Memory B cell (primary cell): ENCODE data around the gene NEK10.

ENCODE experiments used
- ATAC-seq: fragments of 150-1000 bp; cut with Tn5 transposase; 2 replicates; pipeline ENCODE4 v1.10.0; 2021; ENCODE audit warnings: low read depth, mild to moderate bottlenecking, moderate library complexity
- DNase-seq, 2 donors: peaks; one replicate each; pipeline ENCODE4 v3.0.0; 2022; ENCODE audit warnings: low spot score in 2 of 2
- H3K27ac Mint-ChIP-seq: one replicate; pipeline ENCODE4 v1.8.0; 2022; ENCODE audit warnings: mild to moderate bottlenecking, moderate library complexity, mixed read lengths
- H3K27me3 Mint-ChIP-seq: one replicate; pipeline ENCODE4 v1.8.0; 2022; ENCODE audit warnings: mixed read lengths
- H3K36me3 Mint-ChIP-seq: one replicate; pipeline ENCODE4 v1.8.0; 2022; ENCODE audit warnings: mild to moderate bottlenecking, mixed read lengths
- H3K4me1 Mint-ChIP-seq: one replicate; pipeline ENCODE4 v1.8.0; 2022; ENCODE audit warnings: mixed read lengths
- H3K4me3 Mint-ChIP-seq: one replicate; pipeline ENCODE4 v1.8.0; 2022; ENCODE audit warnings: mild to moderate bottlenecking, moderate library complexity, mixed read lengths
- H3K9me3 Mint-ChIP-seq: one replicate; pipeline ENCODE4 v1.8.0; 2022; ENCODE audit warnings: mixed read lengths

The NEK10 gene

DNA sequence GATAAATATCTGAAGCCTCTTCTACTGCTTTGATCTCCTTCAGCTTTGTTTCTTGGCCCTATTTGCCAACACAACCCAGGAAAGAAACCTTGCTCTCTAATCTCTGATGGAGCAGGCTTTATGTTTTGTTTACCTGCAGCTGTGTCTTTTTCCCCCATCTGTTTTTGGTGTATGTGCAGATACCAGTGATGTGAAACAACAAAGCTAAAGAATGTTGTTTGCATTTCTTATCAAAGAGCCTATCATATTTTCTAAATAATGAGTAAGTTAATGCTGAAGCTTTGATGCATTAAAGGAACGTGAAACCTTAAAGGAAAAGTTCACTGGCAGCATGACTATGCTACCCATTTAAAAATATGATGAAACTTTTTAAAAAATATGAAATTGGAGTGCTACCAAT lies 238.4 kb downstream of the NEK10 start:
- Mint-ChIP-seq H3K36me3 (no peaks in the 10 kb centered on the region), H3K27me3 (peaks cover under 1% of the 10 kb centered on the region), H3K27ac (no peak overlapping the region), H3K4me3 (no peak overlapping the region), H3K9me3 (no peaks in the 10 kb centered on the region), H3K4me1 (no peaks in the 10 kb centered on the region)
- ATAC-seq (no peak), DNase-seq (no peak)

DNA sequence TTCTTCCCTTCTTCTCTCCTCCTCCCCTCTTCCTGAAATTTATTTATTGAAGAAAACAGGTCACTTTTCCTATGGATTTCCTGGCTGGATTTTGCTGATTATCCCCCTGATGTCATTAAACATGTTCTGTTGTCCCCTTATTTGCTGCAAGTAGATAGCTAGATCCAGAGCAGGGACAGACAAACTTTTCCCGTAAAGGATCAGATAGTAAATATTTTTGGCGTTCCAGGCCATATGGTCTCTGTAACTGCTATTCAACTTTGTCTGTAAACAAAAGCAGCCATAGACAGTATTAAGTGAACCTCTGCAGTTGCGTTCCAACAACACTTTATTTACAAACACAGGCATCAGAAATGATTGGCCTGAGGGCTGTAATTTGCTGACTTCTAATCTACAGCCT lies 241.3 kb downstream of the NEK10 start:
- ATAC-seq (no peak), DNase-seq (no peak)
- H3K9me3 Mint-ChIP-seq, result no peaks in the 10 kb centered on the region
- H3K4me1 Mint-ChIP-seq, result no peaks in the 10 kb centered on the region
- no peak overlapping the region for H3K27ac Mint-ChIP-seq
- H3K4me3 Mint-ChIP-seq, result no peak overlapping the region
- peaks cover 1% of the 10 kb centered on the region for H3K27me3 Mint-ChIP-seq
- H3K36me3 Mint-ChIP-seq, result no peaks in the 10 kb centered on the region

- Mint-ChIP-seq H3K4me1 (no peaks in the 10 kb centered on the region), H3K36me3 (no peaks in the 10 kb centered on the region), H3K4me3 (no peak overlapping the region), H3K9me3 (no peaks in the 10 kb centered on the region), H3K27me3 (peaks cover 1% of the 10 kb centered on the region), H3K27ac (no peak overlapping the region)
- no peak for ATAC-seq
- no peak for DNase-seq
Measured at GRCh38 chr3:27127195-27127594, 242.0 kb downstream of the NEK10 start.

DNA sequence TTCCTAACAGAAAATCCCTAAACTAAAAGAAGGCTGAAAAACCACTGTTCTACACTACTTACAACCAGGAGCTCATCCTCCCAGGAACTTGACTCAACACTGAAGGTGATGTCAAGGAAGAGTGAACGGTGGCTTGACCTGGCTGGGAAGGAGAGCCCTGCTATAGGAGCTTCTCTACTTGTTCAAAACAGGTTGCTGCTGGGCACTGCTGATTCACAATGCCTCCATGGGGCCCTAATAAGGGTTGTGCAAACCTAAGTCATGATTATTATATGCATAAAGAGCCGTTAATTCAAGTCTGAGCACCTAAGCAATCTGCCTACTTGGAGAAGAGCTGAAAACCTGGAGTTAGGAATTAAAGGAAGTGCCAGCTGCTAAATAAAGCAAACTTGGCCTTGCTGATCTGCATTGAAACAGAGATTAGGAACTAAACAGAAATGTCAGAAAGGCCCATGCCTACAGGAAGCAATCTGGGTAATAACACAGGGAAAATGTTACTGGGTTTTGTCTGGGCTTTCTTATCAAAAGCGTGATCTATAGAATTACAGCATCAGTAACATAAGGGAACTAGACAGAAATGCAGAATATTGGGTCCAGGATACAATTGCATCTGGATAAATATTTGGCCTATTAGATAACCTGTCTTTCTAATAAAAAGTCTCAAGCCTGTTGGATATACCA lies 243.2 kb downstream of the NEK10 start:
- no peaks in the 10 kb centered on the region for H3K36me3 Mint-ChIP-seq
- DNase-seq (no peak), ATAC-seq (no peak)
- no peaks in the 10 kb centered on the region for H3K9me3 Mint-ChIP-seq
- no peak overlapping the region for H3K27ac Mint-ChIP-seq
- H3K4me1 Mint-ChIP-seq, result no peaks in the 10 kb centered on the region
- H3K4me3 Mint-ChIP-seq, result no peak overlapping the region
- peaks cover 1% of the 10 kb centered on the region for H3K27me3 Mint-ChIP-seq

- Mint-ChIP-seq H3K36me3 (no peaks in the 10 kb centered on the region), H3K4me1 (no peaks in the 10 kb centered on the region), H3K27me3 (peaks cover 1% of the 10 kb centered on the region), H3K9me3 (no peaks in the 10 kb centered on the region), H3K27ac (no peak overlapping the region), H3K4me3 (no peak overlapping the region)
- ATAC-seq (no peak), DNase-seq (no peak)
Measured at GRCh38 chr3:27119639-27120038, 249.5 kb downstream of the NEK10 start.

DNA sequence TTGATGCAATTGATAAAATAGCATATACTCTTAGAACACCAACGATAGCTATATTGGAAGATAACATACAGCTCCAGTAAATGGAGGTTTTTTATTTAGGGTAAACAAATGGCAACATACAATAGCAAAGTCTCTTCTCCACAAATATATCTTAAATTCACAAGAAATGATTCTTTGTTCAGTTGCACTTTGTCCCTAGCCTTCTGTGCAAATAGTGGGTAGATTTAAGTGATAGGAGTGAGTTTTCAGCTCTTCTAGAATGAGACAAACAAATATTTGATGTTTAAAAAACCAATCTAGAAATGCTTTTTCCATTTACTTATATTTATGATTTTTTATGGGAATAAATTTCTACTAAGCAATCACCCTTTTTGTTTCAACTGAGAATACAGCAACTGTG lies 253.8 kb downstream of the NEK10 start:
- Mint-ChIP-seq H3K27ac (no peak overlapping the region), H3K36me3 (no peaks in the 10 kb centered on the region), H3K27me3 (no peaks in the 10 kb centered on the region), H3K4me1 (no peaks in the 10 kb centered on the region), H3K9me3 (no peaks in the 10 kb centered on the region), H3K4me3 (no peak overlapping the region)
- no peak for DNase-seq
- ATAC-seq, result no peak

DNA sequence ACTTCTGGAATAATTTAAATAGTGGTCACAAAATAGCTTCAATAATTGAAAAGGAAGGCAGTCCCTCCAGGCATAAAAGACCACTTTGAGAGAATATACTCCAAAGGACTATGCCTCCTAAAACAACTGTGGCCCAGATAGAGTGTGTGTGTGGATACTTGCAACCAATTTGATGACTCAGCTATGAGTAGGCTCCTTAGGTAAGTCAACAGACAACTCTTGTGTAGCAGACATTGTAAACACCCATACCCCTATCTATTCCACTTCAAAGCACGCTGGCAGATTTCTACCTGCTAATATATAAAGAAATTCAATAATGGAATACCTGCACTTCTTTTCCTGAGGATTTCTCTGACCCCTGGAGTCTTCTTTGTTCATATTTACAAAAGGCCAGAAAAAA lies 254.5 kb downstream of the NEK10 start:
- Mint-ChIP-seq H3K27ac (no peak overlapping the region), H3K36me3 (no peaks in the 10 kb centered on the region), H3K27me3 (no peaks in the 10 kb centered on the region), H3K9me3 (no peaks in the 10 kb centered on the region), H3K4me3 (no peak overlapping the region), H3K4me1 (no peaks in the 10 kb centered on the region)
- DNase-seq, result no peak
- no peak for ATAC-seq

DNA sequence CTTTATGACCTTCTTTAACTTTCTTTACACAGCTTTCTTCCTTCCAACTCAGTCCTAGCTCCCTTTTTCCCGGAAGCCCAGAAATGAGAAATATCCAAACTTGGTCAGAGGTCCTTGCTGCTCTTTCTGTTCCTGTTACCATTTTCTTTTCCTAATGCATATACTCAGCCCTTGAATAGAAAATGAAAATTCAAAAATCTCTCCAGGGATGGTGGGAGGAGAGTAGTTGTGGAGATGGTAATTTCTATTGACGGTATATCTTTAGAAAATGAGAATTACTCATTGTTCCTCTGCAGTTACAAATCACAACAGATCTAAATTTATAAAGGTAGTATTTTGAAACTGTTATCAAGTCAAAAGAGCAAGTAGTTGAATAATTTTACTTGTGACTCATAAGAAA lies 255.1 kb downstream of the NEK10 start:
- Mint-ChIP-seq H3K4me1 (no peaks in the 10 kb centered on the region), H3K27me3 (no peaks in the 10 kb centered on the region), H3K36me3 (no peaks in the 10 kb centered on the region), H3K9me3 (no peaks in the 10 kb centered on the region), H3K4me3 (no peak overlapping the region), H3K27ac (no peak overlapping the region)
- DNase-seq (no peak), ATAC-seq (no peak)

GRCh38 chr3:27110020-27110419 lies 259.2 kb downstream of the NEK10 start:
- Mint-ChIP-seq H3K27ac (no peak overlapping the region), H3K36me3 (no peaks in the 10 kb centered on the region), H3K27me3 (no peaks in the 10 kb centered on the region), H3K4me3 (no peak overlapping the region), H3K4me1 (no peaks in the 10 kb centered on the region), H3K9me3 (no peaks in the 10 kb centered on the region)
- DNase-seq, result no peak
- no peak for ATAC-seq

DNA sequence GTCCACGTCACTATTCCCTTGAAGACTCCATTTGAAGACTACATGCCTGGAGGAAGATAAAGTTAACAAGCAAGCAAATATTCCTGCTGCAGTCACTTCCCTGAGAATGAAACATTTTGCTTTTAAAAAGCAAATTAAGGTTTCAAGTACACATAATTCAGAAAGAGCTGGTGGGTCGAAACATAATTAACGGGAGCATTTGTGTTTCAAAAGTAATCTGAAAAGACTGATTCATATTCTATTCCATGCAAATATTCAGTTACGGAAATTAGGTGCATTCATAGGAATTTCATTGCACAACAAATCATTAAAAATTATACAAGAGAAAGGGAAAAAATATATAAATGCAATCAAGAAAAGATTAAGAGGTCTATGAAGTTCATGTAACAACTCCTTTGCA lies 260.9 kb downstream of the NEK10 start:
- no peak for ATAC-seq
- H3K4me3 Mint-ChIP-seq, result no peak overlapping the region
- no peak for DNase-seq
- H3K9me3 Mint-ChIP-seq, result no peaks in the 10 kb centered on the region
- H3K27me3 Mint-ChIP-seq, result no peaks in the 10 kb centered on the region
- H3K27ac Mint-ChIP-seq, result no peak overlapping the region
- no peaks in the 10 kb centered on the region for H3K36me3 Mint-ChIP-seq
- H3K4me1 Mint-ChIP-seq, result no peaks in the 10 kb centered on the region

GRCh38 chr3:27105904-27106303 lies 263.3 kb downstream of the NEK10 start:
- Mint-ChIP-seq H3K4me3 (no peak overlapping the region), H3K9me3 (no peaks in the 10 kb centered on the region), H3K36me3 (no peaks in the 10 kb centered on the region), H3K4me1 (no peaks in the 10 kb centered on the region), H3K27ac (no peak overlapping the region), H3K27me3 (no peaks in the 10 kb centered on the region)
- ATAC-seq (no peak), DNase-seq (no peak)

GRCh38 chr3:27097182-27097581 lies 272.0 kb downstream of the NEK10 start:
- ATAC-seq, result no peak
- H3K27ac Mint-ChIP-seq, result no peak overlapping the region
- peaks cover 1% of the 10 kb centered on the region for H3K27me3 Mint-ChIP-seq
- no peaks in the 10 kb centered on the region for H3K36me3 Mint-ChIP-seq
- DNase-seq, result no peak
- peaks cover 3% of the 10 kb centered on the region for H3K4me1 Mint-ChIP-seq
- no peaks in the 10 kb centered on the region for H3K9me3 Mint-ChIP-seq
- H3K4me3 Mint-ChIP-seq, result no peak overlapping the region

GRCh38 chr3:27095553-27096222 lies 273.5 kb downstream of the NEK10 start:
- no peaks in the 10 kb centered on the region for H3K36me3 Mint-ChIP-seq

DNA sequence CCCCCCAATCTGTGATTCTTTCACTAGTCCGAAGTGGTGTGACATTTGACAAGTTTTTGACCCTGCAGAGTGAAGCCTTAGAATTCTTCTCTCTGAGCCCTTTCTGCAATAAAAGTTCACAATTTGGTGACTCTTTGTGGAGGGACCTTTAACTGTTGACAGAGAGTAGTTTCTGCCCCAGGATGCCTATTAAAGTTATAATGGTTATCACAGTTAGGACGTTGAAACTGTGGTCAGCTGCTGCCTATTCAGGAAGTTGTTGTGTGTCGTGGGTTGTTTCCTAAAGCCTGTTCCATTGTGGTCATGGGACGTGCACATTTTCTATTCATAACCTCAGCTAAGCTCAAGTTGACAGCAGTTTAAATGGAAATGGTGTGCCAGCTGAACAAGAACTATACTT lies 274.5 kb downstream of the NEK10 start:
- H3K27me3 Mint-ChIP-seq, result peaks cover 3% of the 10 kb centered on the region
- no peak overlapping the region for H3K27ac Mint-ChIP-seq
- H3K9me3 Mint-ChIP-seq, result no peaks in the 10 kb centered on the region
- H3K4me3 Mint-ChIP-seq, result no peak overlapping the region
- DNase-seq (no peak), ATAC-seq (no peak)
- peaks cover 3% of the 10 kb centered on the region for H3K4me1 Mint-ChIP-seq
- no peaks in the 10 kb centered on the region for H3K36me3 Mint-ChIP-seq

More at GRCh38 chr3:27095553-27096222, 273.5 kb downstream of the NEK10 start:
- Mint-ChIP-seq H3K9me3 (no peaks in the 10 kb centered on the region), H3K4me3 (no peak overlapping the region), H3K27ac (no peak overlapping the region), H3K27me3 (peaks cover 5% of the 10 kb centered on the region), H3K4me1 (peaks cover 3% of the 10 kb centered on the region)
- DNase-seq, result no peak
- ATAC-seq, result no peak

- peaks cover 3% of the 10 kb centered on the region for H3K4me1 Mint-ChIP-seq
- no peaks in the 10 kb centered on the region for H3K36me3 Mint-ChIP-seq
- H3K27me3 Mint-ChIP-seq, result peaks cover 3% of the 10 kb centered on the region
- DNase-seq (no peak), ATAC-seq (no peak)
- no peak overlapping the region for H3K27ac Mint-ChIP-seq
- H3K9me3 Mint-ChIP-seq, result no peaks in the 10 kb centered on the region
- no peak overlapping the region for H3K4me3 Mint-ChIP-seq
Measured at GRCh38 chr3:27093771-27094170, 275.4 kb downstream of the NEK10 start.
